Dermis microvascular lymphatic vessel endothelial cell (primary cell): ENCODE measurements around the gene METTL25B. TPM values are rescaled to one million over a fixed set of nuclear protein-coding genes. Genes with fewer than 3 reads are reported as not detected.
A peak's percentile ranks its signal among the peaks of the same experiment; 100 is the strongest.

Experiments used
- DNase-seq, 2 donors: peaks; one replicate each; pipeline versions ENCODE4 v3.0.0 to v3.0.0-alpha.2; 2010; ENCODE audit warnings: low read depth in 2 of 2
- total RNA-seq: library from RNA; depleted of rRNA; stranded (reverse); fragments of >200 nt; gene quantifications from 2 replicates; pipeline ENCODE4 v1.2.1, GENCODE V29; 2014

The METTL25B gene
- total RNA-seq: 7.3 and 12.4 TPM in 2 replicates

- peak; percentile 54 to 79 for DNase-seq
These were observed at the start of gene METTL25B for GRCh38 chr1:156727926-156728598. Gene METTL25B (plus strand): TSS chr1:156728469. CDS start chr1:156729105, 636 bp downstream.

GRCh38 chr1:156680056-156680455 is 48.2 kb upstream of the METTL25B start:
- DNase-seq: no peak

- no peak for DNase-seq
These were observed 46.9 kb upstream of the METTL25B start for GRCh38 chr1:156681196-156681960.

- no peak for DNase-seq
These were observed 45.9 kb upstream of the METTL25B start for GRCh38 chr1:156682166-156682890.

GRCh38 chr1:156684227-156684782 is 44.0 kb upstream of the METTL25B start:
- no peak for DNase-seq

GRCh38 chr1:156689035-156689952 is 39.0 kb upstream of the METTL25B start:
- peak; percentile 24 to 74 for DNase-seq

GRCh38 chr1:156689953-156690674 is 38.2 kb upstream of the METTL25B start:
- peak in 1 of 2 donors; percentile 58 for DNase-seq

- DNase-seq: no peak
These were observed 37.6 kb upstream of the METTL25B start for GRCh38 chr1:156690675-156691036.

- DNase-seq: no peak
These were observed 37.1 kb upstream of the METTL25B start for GRCh38 chr1:156691191-156691590.

- no peak for DNase-seq
These were observed 36.4 kb upstream of the METTL25B start for GRCh38 chr1:156691665-156692440.

- no peak for DNase-seq
These were observed 35.8 kb upstream of the METTL25B start for GRCh38 chr1:156692441-156692924.

- no peak for DNase-seq
These were observed 35.1 kb upstream of the METTL25B start for GRCh38 chr1:156692925-156693847.

GRCh38 chr1:156693848-156694689 is 34.2 kb upstream of the METTL25B start:
- DNase-seq: no peak

- DNase-seq: no peak
These were observed 33.6 kb upstream of the METTL25B start for GRCh38 chr1:156694690-156694962.

- no peak for DNase-seq
These were observed 31.5 kb upstream of the METTL25B start for GRCh38 chr1:156696755-156697154.

GRCh38 chr1:156697481-156697880 is 30.8 kb upstream of the METTL25B start:
- DNase-seq: no peak

GRCh38 chr1:156698995-156699394 is 29.3 kb upstream of the METTL25B start:
- DNase-seq: no peak
